Superior temporal gyrus (tissue), 1 donor: ENCODE data around the gene PARD6G.

Experiments used
- DNase-seq: peaks from one replicate; pipeline ENCODE4 v3.0.0-alpha.2; 2016; ENCODE audit errors: extremely low spot score

The PARD6G gene

GRCh38 chr18:80108121-80108536, 139.2 kb downstream of the PARD6G start:
- DNase-seq = no peak

DNA sequence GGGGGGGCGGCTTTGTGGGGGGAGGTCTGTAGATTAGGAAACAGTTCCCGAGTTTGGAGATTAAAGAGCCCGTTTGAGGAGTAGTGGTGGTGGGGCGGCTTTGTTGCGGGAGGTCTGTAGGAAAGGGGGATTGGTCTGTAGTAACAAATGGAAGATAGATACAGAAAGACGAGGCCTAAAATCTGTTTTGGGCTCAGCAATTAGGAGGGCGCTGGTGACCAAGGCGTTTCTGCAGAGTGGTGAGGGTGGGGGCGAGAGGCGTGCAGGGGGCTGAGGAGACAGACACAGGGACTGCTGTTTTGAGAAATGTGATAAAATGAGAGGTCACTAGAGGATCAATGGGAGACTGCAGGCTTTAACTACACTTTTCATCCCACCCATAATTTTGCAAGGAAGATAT, 139.9 kb downstream of the PARD6G start:
- DNase-seq = no peak
